PC-3 (cell line): ENCODE results near the gene IRF1. TPM values are rescaled to one million over a fixed set of nuclear protein-coding genes. Genes with fewer than 3 reads are reported as not detected.

ENCODE experiments used
- ATAC-seq: fragments of 200-7000 bp; cut with Tn5 transposase; 2 replicates; pipeline ENCODE4 v1.9.1; 2020; ENCODE audit warnings: mild to moderate bottlenecking, moderate library complexity
- BruUV-seq: library from RNA; stranded (reverse); fragments of 400-500 nt; replicated peaks from 2 replicates; lab custom pipeline; 2021; lab: Mats Ljungman, UMichigan
- CTCF ChIA-PET: fragments of 300-600 bp; sonication (Branson Sonifier 250); formaldehyde crosslinking; loops from one replicate; lab custom pipeline; 2022; ENCODE audit warnings: antibody characterized with exemption; lab: Charles Lee
- POLR2A ChIA-PET: fragments of 300-600 bp; sonication (Branson Sonifier 250); formaldehyde crosslinking; loops from one replicate; lab custom pipeline; 2022; ENCODE audit warnings: antibody characterized with exemption; ENCODE audit not compliant: unreplicated experiment; lab: Charles Lee
- DNase-seq: peaks from one replicate; pipeline ENCODE4 v3.0.0-alpha.2; 2015
- H2AFZ ChIP-seq: fragments of 300-600 bp; sonication (generic); 2 replicates; pipeline ENCODE4 v1.6.0; 2016; ENCODE audit warnings: antibody characterized with exemption, low read length
- H3F3A ChIP-seq: fragments of 300-600 bp; sonication (generic); one replicate; pipeline ENCODE4 v1.6.0; 2017; ENCODE audit warnings: antibody characterized with exemption, low read length, control low read depth, mild to moderate bottlenecking; ENCODE audit not compliant: unreplicated experiment
- H3K27ac ChIP-seq: fragments of 300-600 bp; sonication (generic); 2 replicates; pipeline ENCODE4 v1.5.1; 2016; ENCODE audit warnings: mild to moderate bottlenecking, low read length
- H3K27me3 ChIP-seq: fragments of 300-600 bp; sonication (generic); 2 replicates; pipeline ENCODE4 v1.6.1; 2016; ENCODE audit warnings: low read length, mixed read lengths
- H3K36me3 ChIP-seq: fragments of 300-600 bp; sonication (generic); 2 replicates; pipeline ENCODE4 v1.6.1; 2016; ENCODE audit warnings: low read depth, mixed run types, low read length, mixed read lengths
- H3K4me1 ChIP-seq: fragments of 300-600 bp; sonication (generic); 2 replicates; pipeline ENCODE4 v1.5.1; 2016; ENCODE audit warnings: low read length; ENCODE audit not compliant: insufficient read depth
- H3K4me2 ChIP-seq: fragments of 300-600 bp; sonication (generic); 2 replicates; pipeline ENCODE4 v1.6.0; 2016; ENCODE audit warnings: low read length
- H3K4me3 ChIP-seq: fragments of 300-600 bp; sonication (generic); 2 replicates; pipeline ENCODE4 v1.5.1; 2016; ENCODE audit warnings: mild to moderate bottlenecking, low read length, mixed read lengths
- H3K79me2 ChIP-seq: fragments of 300-600 bp; sonication (generic); 2 replicates; pipeline ENCODE4 v1.6.1; 2017; ENCODE audit warnings: low read length, mixed read lengths
- H3K9ac ChIP-seq: fragments of 300-600 bp; sonication (generic); 2 replicates; pipeline ENCODE4 v1.6.0; 2016; ENCODE audit warnings: mild to moderate bottlenecking, low read length
- H3K9me2 ChIP-seq: fragments of 300-600 bp; sonication (generic); replicated peaks from 2 replicates; pipeline ENCODE4 v1.6.1; 2016; ENCODE audit warnings: mixed run types, low read length, mixed read lengths
- H3K9me3 ChIP-seq: fragments of 300-600 bp; sonication (generic); 2 replicates; pipeline ENCODE4 v1.6.1; 2016; ENCODE audit warnings: low read length, mixed read lengths
- H4K20me1 ChIP-seq: fragments of 300-600 bp; sonication (generic); 2 replicates; pipeline ENCODE4 v1.6.1; 2016; ENCODE audit warnings: low read length, mixed read lengths
- CTCF ChIP-seq: fragments of 300-600 bp; sonication (generic); conservative IDR thresholded peaks from 2 replicates; pipeline ENCODE4 v1.5.1; 2017; ENCODE audit warnings: antibody characterized with exemption, low read depth, mild to moderate bottlenecking, low read length
- EZH2 ChIP-seq: fragments of 300-600 bp; sonication (generic); IDR thresholded peaks from one replicate; pipeline ENCODE4 v1.6.1; 2017; ENCODE audit warnings: antibody characterized with exemption, mild to moderate bottlenecking, low read length; ENCODE audit not compliant: unreplicated experiment
- EZH2phosphoT487 ChIP-seq: fragments of 300-600 bp; sonication (generic); IDR thresholded peaks from 2 replicates; pipeline ENCODE4 v1.6.1; 2018; ENCODE audit warnings: mild to moderate bottlenecking, antibody characterized with exemption, low read length, borderline replicate concordance
- intact Hi-C: fragments of 100-400 bp; cut with micrococcal nuclease; formaldehyde crosslinking; loops from 2 replicates; pipeline ENCODE4 v1.9.0; 2023
- total RNA-seq: library from RNA; depleted of rRNA; stranded (reverse); fragments of >200 nt; gene quantifications from 2 replicates; pipeline ENCODE4 v1.2.3, GENCODE V29; 2014

IRF1 gene
- total RNA-seq, 1 experiment from 2014 or later = 21.1 TPM

GRCh38 chr5:132456987-132457361 is 33.6 kb downstream of the IRF1 start:
- intact Hi-C loops = no loop called here

GRCh38 chr5:132456296-132456986 is 34.1 kb downstream of the IRF1 start:
- DNase-seq (no peak), ATAC-seq (no peak)
- Histone ChIP-seq H3K79me2 (no peaks in the 10 kb centered on the region), H3K9me3 (no peaks in the 10 kb centered on the region), H3K4me2 (no peak overlapping the region), H3K9me2 (no peaks in the 10 kb centered on the region), H4K20me1 (no peaks in the 10 kb centered on the region), H3K4me3 (no peak overlapping the region), H3F3A (no peaks in the 10 kb centered on the region), H3K4me1 (peaks cover 31% of the 10 kb centered on the region), H2AFZ (no peak overlapping the region), H3K9ac (no peak overlapping the region), H3K27me3 (no peaks in the 10 kb centered on the region), H3K27ac (no peak overlapping the region), H3K36me3 (no peaks in the 10 kb centered on the region)
- BruUV-seq = no TSS peak
- intact Hi-C loops = no loop called here
- ChIA-PET CTCF (no interaction called here), POLR2A (no interaction called here)
- TF ChIP-seq CTCF (no peak), EZH2phosphoT487 (no peak), EZH2 (no peak)

More at GRCh38 chr5:132456987-132457361, 33.6 kb downstream of the IRF1 start:
- no peak overlapping the region for H2AFZ ChIP-seq
- no peak overlapping the region for H3K27ac ChIP-seq
- BruUV-seq = no TSS peak
- no peaks in the 10 kb centered on the region for H3K9me3 ChIP-seq
- TF ChIP-seq EZH2phosphoT487 (no peak), CTCF (no peak), EZH2 (no peak)
- no peaks in the 10 kb centered on the region for H3K9me2 ChIP-seq
- no peaks in the 10 kb centered on the region for H3K79me2 ChIP-seq
- H3K27me3 ChIP-seq = no peaks in the 10 kb centered on the region
- ChIA-PET CTCF (no interaction called here), POLR2A (no interaction called here)
- no peak overlapping the region for H3K4me2 ChIP-seq
- H3K4me1 ChIP-seq = peaks cover 27% of the 10 kb centered on the region
- ATAC-seq (no peak), DNase-seq (no peak)
- no peak overlapping the region for H3K4me3 ChIP-seq
- H3K36me3 ChIP-seq = no peaks in the 10 kb centered on the region
- no peak overlapping the region for H3K9ac ChIP-seq
- no peaks in the 10 kb centered on the region for H3F3A ChIP-seq
- H4K20me1 ChIP-seq = no peaks in the 10 kb centered on the region

- intact Hi-C loops = no loop called here
- no peaks in the 10 kb centered on the region for H3K9me3 ChIP-seq
- H3K79me2 ChIP-seq = no peaks in the 10 kb centered on the region
- no peaks in the 10 kb centered on the region for H3K9me2 ChIP-seq
- no peaks in the 10 kb centered on the region for H3K36me3 ChIP-seq
- no peak for ATAC-seq
- no peak for DNase-seq
- no peak overlapping the region for H3K4me2 ChIP-seq
- H3K27ac ChIP-seq = no peak overlapping the region
- CTCF ChIA-PET = no interaction called here
- BruUV-seq = no TSS peak
- peaks cover 39% of the 10 kb centered on the region for H3K4me1 ChIP-seq
- no peaks in the 10 kb centered on the region for H4K20me1 ChIP-seq
- POLR2A ChIA-PET = interaction anchor here (0.6 kb wide), 1 partner anchor 17 kb away, joined by 3 read pairs; no protein-coding TSS in a partner anchor
- H3K27me3 ChIP-seq = no peaks in the 10 kb centered on the region
- H3K9ac ChIP-seq = no peak overlapping the region
- H3K4me3 ChIP-seq = no peak overlapping the region
- no peak overlapping the region for H2AFZ ChIP-seq
- no peaks in the 10 kb centered on the region for H3F3A ChIP-seq
- TF ChIP-seq CTCF = no peak
- TF ChIP-seq EZH2phosphoT487 = no peak
- no peak for TF ChIP-seq EZH2
These were observed 34.9 kb downstream of the IRF1 start for GRCh38 chr5:132455614-132456115.
